Stimulated activated CD4-positive, alpha-beta T cell treated with anti-CD3 and anti-CD28 coated beads, Interleukin-4, amount 100 ng/mL, for 24 hours (primary cell): ENCODE results near the gene KIAA0513.

Experiments used
- DNase-seq: peaks from one replicate; pipeline ENCODE4 v3.0.0-alpha.2; 2020

The KIAA0513 gene

DNA sequence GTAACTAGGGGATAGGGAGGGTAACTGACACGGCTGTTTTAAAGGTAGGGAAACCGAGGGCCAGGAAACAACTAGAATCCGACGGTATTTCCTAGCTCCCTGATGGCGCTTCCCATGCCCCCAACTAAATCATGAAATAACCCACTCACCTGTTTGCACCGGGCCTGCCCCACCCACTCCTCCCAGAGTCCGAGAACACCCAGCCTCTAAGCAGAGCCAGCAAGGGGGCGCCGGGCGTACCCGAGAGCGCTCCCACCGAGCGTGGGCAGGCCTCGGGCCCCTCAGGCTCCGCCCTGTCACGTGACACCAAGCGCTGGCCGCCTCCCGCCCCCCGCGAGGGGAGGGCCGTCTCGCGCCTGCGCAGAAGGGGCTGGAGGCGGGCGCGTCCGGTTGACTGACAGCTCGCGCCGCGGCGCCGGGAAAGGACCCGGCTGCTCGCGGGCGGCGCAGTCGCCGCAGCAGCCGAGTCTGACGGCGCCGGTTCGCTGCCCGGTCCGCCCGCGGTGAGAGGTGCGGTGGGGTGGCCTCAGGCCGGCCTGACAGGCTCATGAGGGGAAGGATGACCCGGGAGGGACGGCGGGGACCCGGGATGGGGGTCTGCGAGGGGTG lies at the start of gene KIAA0513:
TSS of gene KIAA0513 (plus strand) at position 447 of the 609 bp plus-strand sequence. CDS start 39,277 bp downstream, outside the sequence.
- peak; percentile 95 for DNase-seq

DNA sequence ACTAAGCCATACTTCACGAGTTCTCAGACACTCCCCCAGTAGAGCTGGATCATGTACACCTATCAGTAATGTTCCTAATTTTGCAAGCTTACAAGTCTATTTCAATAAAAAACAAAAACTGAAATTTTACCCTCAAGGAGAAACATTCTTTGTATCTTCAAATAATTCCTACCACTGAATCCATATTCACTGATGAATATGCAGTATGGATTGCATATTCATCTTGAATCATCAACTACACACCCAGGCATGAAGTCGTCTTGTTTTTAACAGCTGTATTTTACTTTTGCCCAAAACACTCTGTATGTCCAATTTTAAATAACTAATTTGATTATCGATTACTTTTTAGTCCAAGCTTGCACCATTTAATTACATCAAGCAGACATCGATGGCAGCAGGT lies 48.1 kb upstream of the KIAA0513 start:
- DNase-seq = no peak

DNA sequence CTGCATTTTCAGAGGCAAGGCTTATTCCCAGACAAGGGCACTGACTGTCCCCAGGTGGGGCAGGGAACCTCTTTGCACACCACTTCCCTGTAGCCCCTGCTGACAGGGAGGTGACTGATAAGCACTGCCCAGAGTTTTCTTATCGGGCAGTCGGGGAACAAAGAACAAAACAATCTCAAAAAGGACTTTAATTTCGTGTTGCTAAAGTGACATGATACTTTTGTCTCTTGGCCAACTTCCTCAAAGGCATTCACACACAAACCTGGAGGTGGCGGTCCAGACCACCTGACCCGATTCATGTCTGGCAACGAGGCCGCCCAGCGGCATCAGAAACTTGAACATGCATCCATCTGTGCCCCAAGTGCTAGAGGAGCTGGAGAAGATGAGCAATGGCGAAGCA lies 45.2 kb upstream of the KIAA0513 start:
- DNase-seq = no peak

- no peak for DNase-seq
Observed at GRCh38 chr16:84985079-84986065, 42.2 kb upstream of the KIAA0513 start.

GRCh38 chr16:84986102-84986501 lies 41.5 kb upstream of the KIAA0513 start:
- peak; percentile 20 for DNase-seq

GRCh38 chr16:84986879-84987278 lies 40.7 kb upstream of the KIAA0513 start:
- DNase-seq = no peak

DNA sequence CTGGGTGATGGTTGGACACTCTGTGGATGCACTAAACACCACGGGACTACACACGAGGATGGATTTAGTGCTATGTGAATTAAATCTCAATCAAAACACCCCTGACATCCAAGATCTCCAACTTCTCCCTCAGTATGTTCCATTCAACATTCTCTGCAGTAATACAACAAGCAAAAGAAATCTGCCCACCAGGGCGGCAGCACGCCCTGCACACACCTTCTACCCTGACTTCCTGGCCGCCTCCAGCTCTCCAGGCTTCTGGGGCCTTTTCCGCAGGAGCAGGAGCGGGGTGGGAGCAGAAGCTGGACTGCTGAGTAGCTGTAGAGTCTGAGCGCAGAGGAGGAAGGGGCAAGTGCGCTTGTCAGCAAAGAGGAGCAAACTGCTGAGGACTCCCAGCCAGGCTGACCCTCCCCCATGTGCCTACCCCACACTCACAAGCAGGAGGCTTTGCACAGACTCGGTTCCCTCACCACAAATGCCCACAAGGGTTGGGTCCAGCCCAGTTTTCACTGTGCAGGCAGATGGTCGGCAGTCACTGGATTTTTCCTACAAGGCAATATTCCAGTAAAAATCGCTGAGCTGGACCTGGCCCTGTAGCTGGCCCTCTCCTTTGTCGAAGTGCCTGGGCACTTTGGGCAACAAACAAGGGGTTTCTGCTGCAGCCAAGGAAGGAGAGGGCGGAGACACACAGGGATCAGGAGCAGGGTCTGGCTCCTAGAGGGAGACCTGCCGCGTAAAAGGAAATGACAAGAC lies 39.1 kb upstream of the KIAA0513 start:
- DNase-seq = no peak

- DNase-seq = no peak
Observed at GRCh38 chr16:84989749-84990620, 37.6 kb upstream of the KIAA0513 start.

- DNase-seq = no peak
Observed at GRCh38 chr16:84990782-84991181, 36.8 kb upstream of the KIAA0513 start.

DNA sequence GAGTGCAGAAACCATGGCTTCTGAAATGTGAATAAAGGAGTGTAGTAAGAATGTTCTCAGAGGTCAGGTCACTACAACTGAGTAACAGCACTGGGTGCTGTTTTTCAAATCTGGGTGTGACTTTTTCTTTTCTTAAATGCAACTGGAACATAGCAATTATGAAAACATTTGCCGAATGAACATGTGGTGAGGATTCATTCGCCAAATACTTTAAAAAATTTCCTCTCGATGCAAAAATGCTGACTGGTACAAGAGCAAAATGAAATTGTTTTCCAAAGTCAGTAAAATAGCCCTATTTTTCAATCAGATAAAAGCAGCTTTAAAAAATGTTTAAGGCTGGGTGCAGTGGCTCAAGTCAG lies 34.9 kb upstream of the KIAA0513 start:
- no peak for DNase-seq

GRCh38 chr16:84993926-84994325 lies 33.7 kb upstream of the KIAA0513 start:
- no peak for DNase-seq

DNA sequence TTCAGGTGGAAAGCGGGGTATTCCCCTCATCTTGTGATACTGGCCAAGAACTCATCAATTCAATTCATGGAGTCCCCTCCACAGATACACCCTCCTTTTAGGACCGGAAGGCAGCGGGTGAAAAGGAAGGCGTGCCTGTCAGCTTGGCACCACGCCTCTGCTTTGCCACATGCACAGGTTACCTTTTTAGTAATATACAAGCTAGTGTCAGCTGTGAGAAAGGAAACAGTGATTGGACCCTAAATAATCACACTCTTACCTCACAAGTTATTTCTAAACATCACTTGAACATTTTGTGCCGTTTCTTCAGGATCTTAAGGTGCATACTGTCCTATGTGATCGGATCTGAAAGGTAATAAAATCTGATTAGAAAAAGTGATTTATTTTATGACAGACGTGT lies 31.9 kb upstream of the KIAA0513 start:
- DNase-seq = peak; percentile 22

GRCh38 chr16:84996365-84996764 lies 31.2 kb upstream of the KIAA0513 start:
- DNase-seq = no peak

- no peak for DNase-seq
Observed at GRCh38 chr16:84999200-84999599, 28.4 kb upstream of the KIAA0513 start.

DNA sequence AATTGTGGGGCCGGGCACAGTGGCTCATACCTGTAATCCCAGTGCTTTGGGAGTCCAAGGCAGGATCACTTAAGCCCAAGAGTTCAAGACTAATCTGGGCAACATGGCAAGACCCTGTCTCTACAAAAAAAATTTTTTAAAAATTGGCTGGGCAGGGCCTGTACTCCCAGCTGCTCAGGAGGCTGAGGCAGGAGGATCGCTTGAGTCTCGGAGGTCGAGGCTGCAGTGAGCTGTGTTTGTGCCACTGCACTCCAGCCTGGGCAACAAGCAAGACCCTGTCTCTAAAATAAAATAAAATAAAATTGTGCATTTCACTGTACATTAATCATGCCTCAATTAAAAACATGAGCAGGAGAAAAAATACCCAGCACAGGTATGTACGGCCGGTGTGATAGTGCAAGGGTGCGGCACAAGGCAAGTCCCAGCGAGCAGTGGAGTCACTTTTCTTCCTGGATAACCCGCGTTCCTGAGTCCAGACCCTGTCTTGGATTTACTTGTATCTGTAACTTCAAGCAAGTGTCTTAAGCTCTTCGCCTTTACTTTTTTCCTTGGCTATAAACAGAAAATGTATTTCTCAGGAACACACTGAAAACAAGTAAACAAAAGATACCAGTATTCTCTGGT lies 27.6 kb upstream of the KIAA0513 start:
- DNase-seq = no peak

DNA sequence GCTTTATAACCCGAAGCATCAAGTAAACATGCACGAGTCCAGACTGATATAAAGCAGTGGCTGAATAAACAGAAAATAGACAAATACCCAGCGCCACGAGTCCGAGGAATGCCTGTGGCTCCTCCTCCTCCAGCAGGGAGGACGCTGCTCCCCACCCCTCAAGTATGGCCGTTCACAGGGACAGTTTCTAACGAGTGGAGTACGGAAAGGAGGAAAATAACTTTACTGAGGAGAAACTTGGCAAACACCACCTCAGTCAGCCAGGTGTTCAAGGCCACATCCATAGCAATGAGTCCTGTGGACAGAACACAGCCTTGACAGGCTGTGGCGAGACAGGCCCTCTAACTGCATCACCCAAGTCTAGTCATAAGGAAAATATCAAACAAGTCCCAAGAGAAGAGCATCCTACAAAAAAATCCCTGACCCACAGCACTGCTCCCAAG lies 25.5 kb upstream of the KIAA0513 start:
- DNase-seq = no peak

DNA sequence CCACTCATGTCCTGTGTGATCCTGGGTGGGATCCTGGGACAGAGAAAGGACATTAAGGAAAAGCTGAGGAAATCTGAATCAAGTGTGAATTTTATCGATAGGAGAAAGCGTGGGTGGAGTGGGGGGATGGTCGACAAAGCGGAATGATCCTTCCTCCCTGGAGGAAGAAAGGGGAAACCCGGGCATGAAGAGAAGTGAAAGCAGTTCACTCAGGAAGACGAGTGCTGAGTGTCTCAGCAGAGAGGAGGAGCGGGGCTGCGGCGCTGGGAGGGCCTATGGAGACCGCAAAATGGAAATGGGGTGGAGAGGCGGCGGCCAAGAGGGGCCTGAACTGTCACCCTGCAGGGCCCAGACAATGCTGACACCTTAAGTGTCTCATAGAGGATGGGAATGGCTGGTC lies 25.0 kb upstream of the KIAA0513 start:
- DNase-seq = no peak

DNA sequence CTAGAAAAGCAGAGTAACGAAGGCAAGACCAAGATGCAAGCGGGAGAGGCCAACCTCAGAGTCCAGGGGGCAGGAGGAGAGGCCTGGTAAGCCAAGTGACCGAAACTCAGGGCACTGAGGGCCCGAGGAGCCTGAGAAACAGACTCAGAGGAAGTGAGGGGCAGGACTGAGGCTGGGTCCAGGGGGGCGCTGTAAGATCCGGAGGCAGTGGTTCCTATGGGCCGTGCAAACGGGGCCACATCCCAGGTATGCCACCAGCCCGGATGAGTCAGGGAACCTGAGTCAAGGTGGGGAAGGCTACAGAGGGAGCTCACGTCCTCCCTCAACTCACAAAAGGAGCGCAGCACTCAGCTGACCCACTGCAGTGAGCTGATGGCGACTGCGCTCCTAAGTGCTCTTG lies 24.5 kb upstream of the KIAA0513 start:
- DNase-seq = no peak

- DNase-seq = no peak
Observed at GRCh38 chr16:85003725-85004586, 23.6 kb upstream of the KIAA0513 start.

- DNase-seq = no peak
Observed at GRCh38 chr16:85004587-85005205, 22.9 kb upstream of the KIAA0513 start.
